GM13977 (cell line): ENCODE results near the gene MARK3.

ENCODE experiments used
- DNase-seq: peaks from one replicate; pipeline ENCODE4 v3.0.0; 2012; ENCODE audit warnings: low spot score
- CTCF ChIP-seq: IDR thresholded peaks from 2 replicates; pipeline ENCODE4 v1.5.1; 2012; ENCODE audit warnings: mild to moderate bottlenecking, control low read depth; ENCODE audit not compliant: insufficient read depth; ENCODE audit errors: extremely low read depth, missing control alignments
- in situ Hi-C: fragments of 300-500 bp; cut with MboI; formaldehyde crosslinking; loops from one replicate; pipeline ENCODE4 v1.12.0; 2022; ENCODE audit warnings: low sequenced_read_pairs, low pct_unique_long_range_greater_than_20kb, mixed read lengths, inconsistent platforms; ENCODE audit not compliant: unreplicated experiment

MARK3 gene

GRCh38 chr14:103543721-103544387 lies 158.6 kb downstream of the MARK3 start:
- in situ Hi-C loops: no loop called here
- no peak for DNase-seq
- TF ChIP-seq CTCF: no peak

GRCh38 chr14:103544388-103545218 lies 159.4 kb downstream of the MARK3 start:
- no peak for DNase-seq
- TF ChIP-seq CTCF: no peak
- in situ Hi-C loops: no loop called here

- TF ChIP-seq CTCF: no peak
- in situ Hi-C loops: no loop called here
Observed at GRCh38 chr14:103545219-103545914, 160.2 kb downstream of the MARK3 start.

GRCh38 chr14:103545915-103546651 lies 160.9 kb downstream of the MARK3 start:
- in situ Hi-C loops: no loop called here
- TF ChIP-seq CTCF: no peak

More at GRCh38 chr14:103545219-103545914, 160.2 kb downstream of the MARK3 start:
- DNase-seq: no peak

GRCh38 chr14:103546652-103547454 lies 161.6 kb downstream of the MARK3 start:
- peak; percentile 94 for TF ChIP-seq CTCF
- DNase-seq: peak; percentile 94
- in situ Hi-C loops: no loop called here

More at GRCh38 chr14:103545915-103546651, 160.9 kb downstream of the MARK3 start:
- no peak for DNase-seq
